Colonic mucosa (tissue), 4 donors: ENCODE results near the gene THAP5. TPM values are rescaled to one million over a fixed set of nuclear protein-coding genes. Genes with fewer than 3 reads are reported as not detected.

Experiments used
- DNase-seq: peaks from one replicate; pipeline ENCODE4 v3.0.0-alpha.2; 2020
- H3K27ac ChIP-seq: fragments of 200-600 bp; one replicate; pipeline ENCODE4 v1.8.0; 2021
- H3K27me3 ChIP-seq: fragments of 200-600 bp; one replicate; pipeline ENCODE4 v1.8.0; 2021
- H3K36me3 ChIP-seq: fragments of 200-600 bp; one replicate; pipeline ENCODE4 v1.8.0; 2021
- H3K4me1 ChIP-seq: fragments of 200-600 bp; one replicate; pipeline ENCODE4 v1.8.0; 2021; ENCODE audit warnings: mild to moderate bottlenecking
- H3K4me3 ChIP-seq: fragments of 200-600 bp; one replicate; pipeline ENCODE4 v1.8.0; 2021
- H3K9ac ChIP-seq, 2 donors: one replicate each; pipeline ENCODE4 v1.7.0; 2013; ENCODE audit warnings: control low read depth in 2 of 2, low read depth in 2 of 2, low read length in 2 of 2
- H3K9me3 ChIP-seq: fragments of 200-600 bp; one replicate; pipeline ENCODE4 v1.8.0; 2021
- intact Hi-C: fragments of 100-400 bp; cut with DNase I; formaldehyde crosslinking; loops from one replicate; pipeline ENCODE4 v1.14.1; 2022
- total RNA-seq, 2 donors: library from RNA; stranded (reverse); fragmentation: NEBNext Ultra II Directional in 1 of 2; extraction: Animal tissue kit (Norgen Biotek cat#: 25700) in 1 of 2; gene quantifications; one replicate each; pipeline ENCODE4 v1.2.1, GENCODE V29; 2021
- TF ChIP-seq, protein P1 (sequence below): fragments of 200-600 bp; IDR thresholded peaks from one replicate; pipeline ENCODE4 v1.8.0; 2022; ENCODE audit warnings: antibody characterized with exemption, mild to moderate bottlenecking
- donor health status: healthy.
- donor health status: DM: no; HTN: no; CAD: no.
- donor health status: DM: no; HTN: no; CAD: no.

THAP5 gene
- total RNA-seq, 2 donors from 2014 or later, result 15.7 to 18.0 TPM

DNA sequence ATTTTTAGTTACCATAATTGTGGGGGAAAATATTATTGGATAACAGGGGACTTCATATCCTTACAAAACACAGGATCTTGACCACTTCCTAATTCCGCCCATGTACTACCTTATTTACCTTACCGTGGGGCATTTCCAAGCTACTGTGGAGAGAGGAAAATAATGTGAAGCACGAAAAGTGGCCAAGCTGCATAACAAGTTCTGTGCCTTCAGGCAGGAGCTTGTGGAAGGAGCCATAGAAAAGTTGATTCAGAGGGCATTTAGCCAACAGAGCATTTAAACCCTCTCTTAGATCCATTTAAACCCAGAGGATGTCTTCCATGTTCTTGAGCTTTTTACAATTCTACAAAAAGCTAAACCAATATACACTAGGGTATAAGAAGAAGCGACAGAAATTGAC is 41.8 kb upstream of the THAP5 start:
- Histone ChIP-seq H3K9me3 (no peaks in the 10 kb centered on the region), H3K4me3 (no peak overlapping the region), H3K4me1 (no peaks in the 10 kb centered on the region), H3K9ac (no peak overlapping the region), H3K27me3 (no peaks in the 10 kb centered on the region), H3K27ac (no peak overlapping the region), H3K36me3 (no peaks in the 10 kb centered on the region)
- intact Hi-C loops, result no loop called here
- DNase-seq, result no peak
- TF ChIP-seq, protein P1, sequence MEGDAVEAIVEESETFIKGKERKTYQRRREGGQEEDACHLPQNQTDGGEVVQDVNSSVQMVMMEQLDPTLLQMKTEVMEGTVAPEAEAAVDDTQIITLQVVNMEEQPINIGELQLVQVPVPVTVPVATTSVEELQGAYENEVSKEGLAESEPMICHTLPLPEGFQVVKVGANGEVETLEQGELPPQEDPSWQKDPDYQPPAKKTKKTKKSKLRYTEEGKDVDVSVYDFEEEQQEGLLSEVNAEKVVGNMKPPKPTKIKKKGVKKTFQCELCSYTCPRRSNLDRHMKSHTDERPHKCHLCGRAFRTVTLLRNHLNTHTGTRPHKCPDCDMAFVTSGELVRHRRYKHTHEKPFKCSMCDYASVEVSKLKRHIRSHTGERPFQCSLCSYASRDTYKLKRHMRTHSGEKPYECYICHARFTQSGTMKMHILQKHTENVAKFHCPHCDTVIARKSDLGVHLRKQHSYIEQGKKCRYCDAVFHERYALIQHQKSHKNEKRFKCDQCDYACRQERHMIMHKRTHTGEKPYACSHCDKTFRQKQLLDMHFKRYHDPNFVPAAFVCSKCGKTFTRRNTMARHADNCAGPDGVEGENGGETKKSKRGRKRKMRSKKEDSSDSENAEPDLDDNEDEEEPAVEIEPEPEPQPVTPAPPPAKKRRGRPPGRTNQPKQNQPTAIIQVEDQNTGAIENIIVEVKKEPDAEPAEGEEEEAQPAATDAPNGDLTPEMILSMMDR, result no peak

DNA sequence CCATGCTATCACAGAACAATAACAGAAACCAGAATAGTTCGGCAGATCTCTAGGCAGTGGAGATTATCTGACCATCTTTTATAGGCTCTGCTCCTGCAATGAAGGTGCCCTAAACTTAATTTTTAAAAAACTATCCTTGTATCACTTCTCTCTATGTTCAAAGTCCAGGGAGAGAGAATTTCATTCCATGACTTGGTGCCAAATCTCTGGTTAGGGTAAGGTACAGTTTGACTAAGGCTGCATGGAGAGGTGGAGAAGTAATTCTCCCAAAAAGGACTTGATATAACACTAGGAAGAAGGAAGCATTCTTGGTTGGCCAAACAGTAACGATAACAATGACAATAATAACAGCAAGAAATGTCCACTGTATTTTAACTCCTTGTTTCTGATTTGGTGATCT is 40.1 kb upstream of the THAP5 start:
- intact Hi-C loops, result no loop called here
- DNase-seq, result no peak
- H3K27me3 ChIP-seq, result no peaks in the 10 kb centered on the region
- no peak overlapping the region for H3K27ac ChIP-seq
- no peaks in the 10 kb centered on the region for H3K36me3 ChIP-seq
- no peaks in the 10 kb centered on the region for H3K4me1 ChIP-seq
- no peak overlapping the region for H3K9ac ChIP-seq
- no peak overlapping the region for H3K4me3 ChIP-seq
- H3K9me3 ChIP-seq, result no peaks in the 10 kb centered on the region
- TF ChIP-seq, protein P1, result no peak

DNA sequence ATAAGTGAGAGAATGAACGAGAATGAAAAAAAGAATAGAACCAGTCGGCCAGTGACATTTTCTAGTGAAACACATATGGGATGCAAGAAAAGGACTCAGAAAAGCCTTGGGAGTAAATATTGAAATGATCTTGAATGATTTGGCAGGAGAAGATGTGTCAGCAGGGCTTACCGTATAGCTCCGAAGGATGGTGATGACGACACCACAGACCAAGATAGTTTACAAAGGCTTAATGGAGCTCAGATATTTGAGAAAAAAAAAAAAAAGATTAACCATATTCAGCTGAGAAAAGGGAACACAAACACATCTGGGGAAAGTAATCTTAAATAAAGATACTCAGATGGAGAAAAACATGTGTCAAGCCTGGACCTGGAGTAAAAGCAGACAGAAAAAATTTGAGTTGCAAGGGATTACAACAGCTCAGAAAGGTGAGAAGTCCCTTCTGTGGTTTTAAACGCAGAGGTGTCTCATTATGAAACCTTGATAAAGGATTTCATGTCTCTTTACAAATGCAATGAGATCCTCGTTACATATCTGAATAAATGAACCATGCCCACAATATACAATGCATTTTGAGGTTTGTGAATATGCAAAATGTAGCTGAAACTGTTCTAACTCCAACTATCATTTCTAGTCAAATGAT is 36.2 kb upstream of the THAP5 start:
- TF ChIP-seq, protein P1, result no peak
- Histone ChIP-seq H3K4me3 (no peak overlapping the region), H3K4me1 (no peaks in the 10 kb centered on the region), H3K9ac (no peak overlapping the region), H3K9me3 (no peaks in the 10 kb centered on the region), H3K36me3 (no peaks in the 10 kb centered on the region), H3K27ac (no peak overlapping the region), H3K27me3 (no peaks in the 10 kb centered on the region)
- no peak for DNase-seq
- intact Hi-C loops, result no loop called here

DNA sequence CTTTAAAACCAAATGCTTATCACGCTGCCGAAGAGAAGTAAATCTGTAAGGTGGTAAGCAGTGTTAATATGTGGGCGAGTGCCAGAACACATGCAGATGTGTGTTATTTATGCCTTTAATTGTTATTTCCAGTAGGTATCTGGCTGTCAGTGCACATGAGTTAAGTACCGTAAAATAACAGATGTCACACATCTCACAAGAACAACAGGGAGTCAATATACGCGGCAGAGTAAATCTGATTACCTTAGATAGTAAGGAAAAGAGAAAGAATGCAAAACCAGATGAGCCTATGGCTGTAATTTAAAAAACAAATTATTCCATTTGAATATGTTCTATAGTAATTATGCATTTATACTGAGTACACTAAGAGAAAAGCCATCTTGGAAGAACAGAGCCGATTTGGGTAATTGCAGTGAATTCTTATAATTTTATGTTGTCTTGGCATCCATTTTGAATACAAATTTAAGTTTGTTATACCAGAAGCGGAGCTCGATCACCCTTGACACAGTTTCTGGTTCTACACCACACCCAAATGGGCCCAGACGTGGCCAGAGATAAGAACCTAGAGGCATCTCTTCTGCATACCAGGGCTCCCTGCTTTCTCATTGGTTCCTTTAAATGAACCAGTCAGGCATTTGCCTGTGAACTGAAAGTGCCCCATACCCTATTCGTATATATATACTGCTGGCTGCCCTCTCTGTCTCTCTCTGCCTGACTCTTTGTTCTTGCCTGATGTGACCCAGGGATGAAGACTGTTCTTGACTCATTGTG is 35.0 kb upstream of the THAP5 start:
- H3K9ac ChIP-seq, result no peak overlapping the region
- DNase-seq, result no peak
- H3K4me1 ChIP-seq, result no peaks in the 10 kb centered on the region
- no peak overlapping the region for H3K4me3 ChIP-seq
- TF ChIP-seq, protein P1, result no peak
- H3K27ac ChIP-seq, result no peak overlapping the region
- no peaks in the 10 kb centered on the region for H3K27me3 ChIP-seq
- intact Hi-C loops, result no loop called here
- no peaks in the 10 kb centered on the region for H3K9me3 ChIP-seq
- no peaks in the 10 kb centered on the region for H3K36me3 ChIP-seq

DNA sequence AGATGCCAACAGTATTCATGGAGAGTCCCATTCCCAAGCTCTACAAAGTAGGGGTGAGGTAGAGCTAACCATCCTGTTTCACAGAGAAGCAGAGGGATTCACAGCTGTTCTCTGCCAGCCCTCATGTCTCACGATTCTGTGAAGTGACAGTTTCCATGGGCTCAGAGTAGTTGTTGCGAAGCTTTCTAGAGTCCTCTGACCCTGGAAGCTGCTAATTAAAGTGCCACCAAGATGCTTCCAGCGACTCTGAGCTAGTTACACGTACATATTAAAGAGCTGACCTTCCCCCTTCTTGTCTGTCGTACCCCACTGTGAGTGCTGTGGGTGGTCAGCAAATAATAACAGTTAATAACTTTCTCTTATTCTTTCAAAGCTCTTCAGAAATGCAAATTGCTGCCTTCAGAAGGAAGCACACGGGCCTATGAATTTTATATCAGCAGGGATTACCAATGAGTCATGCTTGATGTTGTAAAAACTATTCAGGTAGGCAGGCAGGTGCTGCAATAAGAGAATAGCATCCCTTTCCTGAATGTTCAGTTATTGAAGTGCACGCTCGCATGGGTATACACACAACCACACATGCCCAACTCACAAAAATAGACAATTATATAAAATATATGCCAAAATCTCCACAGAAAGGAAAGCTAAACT is 34.3 kb upstream of the THAP5 start:
- H3K36me3 ChIP-seq, result no peaks in the 10 kb centered on the region
- intact Hi-C loops, result no loop called here
- H3K9me3 ChIP-seq, result no peaks in the 10 kb centered on the region
- H3K9ac ChIP-seq, result no peak overlapping the region
- no peaks in the 10 kb centered on the region for H3K4me1 ChIP-seq
- H3K27ac ChIP-seq, result no peak overlapping the region
- TF ChIP-seq, protein P1, result no peak
- DNase-seq, result no peak
- no peak overlapping the region for H3K4me3 ChIP-seq
- H3K27me3 ChIP-seq, result no peaks in the 10 kb centered on the region
